GM18867 (cell line): ENCODE results near the gene PKNOX2.

ENCODE experiments used
- ATAC-seq: cut with Tn5 transposase; IDR thresholded peaks from one replicate; pipeline ENCODE4 v1.9.1; 2021; ENCODE audit warnings: mild to moderate bottlenecking, moderate library complexity; ENCODE audit not compliant: unreplicated experiment

The PKNOX2 gene

GRCh38 chr11:125332821-125333220, 168.3 kb downstream of the PKNOX2 start:
- ATAC-seq, result no peak

DNA sequence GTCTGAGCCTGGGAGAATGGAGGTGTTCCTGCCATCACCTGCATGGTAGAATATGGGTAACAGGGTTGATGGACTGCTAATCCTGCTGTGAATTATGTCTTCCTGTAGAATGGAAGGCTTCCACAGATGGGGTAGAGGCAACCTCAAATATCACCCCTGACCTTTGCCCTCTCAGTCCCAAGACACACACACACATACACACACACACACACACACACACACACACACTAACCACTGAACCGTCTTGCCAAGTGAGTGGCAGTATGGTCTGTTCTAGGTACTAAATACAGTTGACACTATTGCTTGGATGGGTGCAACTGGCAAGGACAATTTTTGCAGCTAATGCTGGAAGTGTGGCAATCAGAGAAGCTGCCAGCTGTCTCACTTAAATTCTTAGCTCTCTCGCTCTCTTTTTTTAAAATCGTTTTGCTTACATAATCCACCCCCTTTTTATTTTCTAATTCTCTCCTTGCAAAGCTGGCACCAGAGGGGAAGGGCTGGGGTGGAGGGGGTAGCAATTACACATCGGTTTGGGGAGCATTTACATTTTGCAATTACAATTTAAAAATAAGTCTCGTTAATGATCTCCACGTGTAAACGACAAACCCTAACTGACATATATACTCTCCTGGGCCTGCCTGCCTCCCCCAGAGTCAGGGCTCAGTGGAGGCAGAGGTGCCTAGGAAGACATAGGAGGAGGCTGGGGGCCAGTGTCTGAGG, 169.0 kb downstream of the PKNOX2 start:
- ATAC-seq, result no peak

- ATAC-seq, result no peak
Observed at GRCh38 chr11:125335106-125335505, 170.6 kb downstream of the PKNOX2 start.

GRCh38 chr11:125337836-125338834, 173.6 kb downstream of the PKNOX2 start:
- no peak for ATAC-seq

DNA sequence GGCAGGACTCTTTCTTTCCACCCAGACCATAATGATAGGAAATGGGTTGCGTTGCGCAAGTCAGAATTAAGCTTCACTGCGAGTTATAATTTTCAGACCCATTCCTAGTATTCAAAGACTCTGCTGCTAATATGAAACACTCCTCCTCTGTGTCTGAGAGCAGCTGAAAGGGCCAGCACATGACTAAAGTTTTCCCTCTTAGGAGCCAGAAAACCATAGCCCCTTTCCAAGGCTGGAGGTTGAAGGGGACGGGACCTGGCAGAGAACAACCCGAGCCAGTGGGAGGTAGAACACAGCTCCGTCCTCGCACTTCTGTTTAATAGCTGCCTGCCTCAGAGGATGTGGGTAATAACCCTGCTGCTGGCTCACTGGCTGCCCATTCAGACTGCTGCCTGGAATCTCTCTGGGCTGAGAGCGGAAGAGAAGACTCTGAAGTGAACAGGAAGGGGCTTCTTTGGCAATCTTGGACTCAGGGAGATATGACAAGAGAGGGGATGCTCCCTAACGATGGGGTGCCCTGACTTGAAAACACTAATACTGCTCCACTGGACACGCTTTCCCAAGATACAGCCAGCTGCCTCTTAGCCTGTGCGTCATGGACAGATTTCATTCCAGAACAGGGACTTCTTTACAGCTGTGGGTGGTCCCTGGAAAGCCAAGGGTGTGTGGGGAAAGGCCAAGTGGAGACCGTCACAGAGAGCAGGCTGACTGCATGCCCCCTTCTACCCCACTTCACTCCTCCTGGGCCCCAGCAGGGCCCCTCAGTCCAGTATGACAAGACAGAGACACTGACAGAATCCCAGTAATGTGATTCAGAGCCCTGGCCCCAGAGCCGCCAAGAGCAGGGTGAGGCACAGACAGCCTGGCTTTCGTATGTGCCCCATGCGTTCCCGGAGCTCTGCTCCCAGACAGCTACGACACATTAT, 174.6 kb downstream of the PKNOX2 start:
- ATAC-seq, result no peak

DNA sequence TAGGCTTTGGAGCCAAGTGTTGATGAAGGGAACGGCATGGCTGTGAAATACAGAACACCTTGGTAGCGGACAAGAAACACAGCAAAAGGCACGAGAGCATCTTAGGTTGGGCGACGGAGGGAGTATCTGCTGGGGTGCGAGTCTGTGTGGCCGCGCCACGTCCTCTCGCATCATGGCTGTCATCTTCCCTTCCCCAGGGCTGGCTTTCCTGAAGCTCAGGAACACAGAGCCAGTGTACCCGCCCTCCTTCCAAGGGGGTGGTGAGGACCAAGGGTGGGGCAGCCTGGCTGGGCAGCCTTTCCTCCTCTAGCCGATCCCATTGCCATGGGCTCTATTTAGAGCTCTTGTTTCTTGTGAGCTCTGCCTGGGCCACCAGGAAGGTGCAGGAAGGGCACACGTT, 177.1 kb downstream of the PKNOX2 start:
- no peak for ATAC-seq

DNA sequence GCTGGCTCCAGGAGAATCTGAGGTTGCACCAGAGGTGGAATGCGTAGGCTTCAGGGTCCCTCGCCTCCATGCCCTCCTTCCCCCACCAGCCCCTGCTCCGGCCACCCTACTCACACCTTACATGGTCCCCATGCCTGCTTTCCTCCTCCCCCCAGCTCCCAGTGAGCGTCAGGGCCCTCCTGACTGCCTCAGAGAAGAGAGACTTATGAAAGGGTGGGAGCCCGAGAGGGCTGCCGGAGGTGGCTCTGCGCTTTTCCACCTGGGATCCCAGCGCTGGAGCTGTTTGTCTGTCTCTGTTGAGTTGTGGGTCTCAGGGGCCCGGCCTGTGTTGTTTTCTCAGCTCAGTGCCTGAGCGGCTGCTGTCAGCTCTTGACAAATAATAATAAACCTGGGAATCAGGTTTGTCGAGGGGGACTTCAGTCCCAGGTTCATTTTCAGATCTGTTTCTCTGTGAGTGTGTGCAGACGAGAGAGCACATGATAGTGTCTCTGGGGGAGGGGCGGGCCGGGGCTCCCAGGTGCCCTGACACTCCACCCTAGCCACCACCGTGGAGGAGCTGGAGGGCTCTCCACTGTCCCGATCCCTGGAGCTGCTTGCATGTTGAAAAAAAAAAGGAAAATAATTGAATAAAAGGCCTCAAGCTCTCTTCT, 177.9 kb downstream of the PKNOX2 start:
- no peak for ATAC-seq

- ATAC-seq, result no peak
Observed at GRCh38 chr11:125343086-125343717, 178.7 kb downstream of the PKNOX2 start.

GRCh38 chr11:125343718-125344131, 179.2 kb downstream of the PKNOX2 start:
- no peak for ATAC-seq

GRCh38 chr11:125344846-125345420, 180.4 kb downstream of the PKNOX2 start:
- ATAC-seq, result no peak

DNA sequence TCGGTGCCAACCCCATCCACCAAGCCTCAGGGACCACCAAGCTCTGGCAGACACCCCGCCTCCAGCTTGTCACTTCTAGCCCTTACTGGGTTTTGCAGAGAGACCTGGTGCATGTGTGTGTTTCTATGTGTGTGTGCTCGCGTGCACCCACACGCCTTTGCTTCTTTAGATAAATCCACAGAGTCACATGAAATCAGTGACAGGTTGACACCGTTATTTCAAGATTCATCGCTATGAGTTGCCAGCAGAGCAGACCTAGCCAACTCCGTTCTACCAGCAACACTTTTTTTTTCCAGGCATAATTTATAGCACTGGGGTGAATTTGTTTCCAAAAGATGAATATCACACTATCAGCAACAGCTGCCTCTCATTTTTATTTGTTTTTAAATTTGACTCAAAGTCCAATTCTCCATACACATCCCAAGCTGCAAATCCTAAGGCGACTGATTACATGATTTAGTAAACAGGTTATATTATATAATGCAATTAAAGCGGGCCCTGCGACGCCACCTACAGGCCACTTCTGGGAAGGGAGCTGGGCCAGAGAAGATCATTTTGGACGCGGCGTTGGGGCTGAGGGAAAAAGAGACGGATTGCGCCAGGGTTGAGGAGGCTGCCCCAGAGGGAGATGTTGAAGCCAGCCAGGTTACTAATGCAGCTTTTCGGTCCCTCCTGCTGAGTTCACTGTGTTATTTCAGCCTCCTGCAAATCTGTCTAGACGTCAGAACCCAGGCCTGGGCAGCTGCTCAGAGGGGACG, 181.0 kb downstream of the PKNOX2 start:
- ATAC-seq, result peak; percentile 55

DNA sequence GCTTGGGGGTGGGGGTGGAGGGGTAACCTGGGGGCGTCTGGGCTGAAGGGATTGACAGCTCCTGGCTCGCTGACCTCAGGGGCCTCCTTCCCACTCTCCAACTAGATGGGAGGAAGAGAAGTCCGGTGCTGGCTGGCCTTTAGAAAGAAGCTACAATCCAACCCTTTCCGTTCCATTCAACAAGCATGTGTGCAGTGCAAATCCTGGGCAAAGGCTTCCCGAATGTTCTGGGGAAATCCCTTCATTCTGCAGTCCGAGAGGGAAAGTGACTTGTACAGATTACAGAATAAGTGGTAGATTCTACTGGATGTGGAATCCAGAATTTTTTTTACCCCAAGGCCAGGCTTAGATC, 181.6 kb downstream of the PKNOX2 start:
- ATAC-seq, result no peak

- no peak for ATAC-seq
Observed at GRCh38 chr11:125346565-125347260, 182.2 kb downstream of the PKNOX2 start.

GRCh38 chr11:125347261-125347585, 182.7 kb downstream of the PKNOX2 start:
- ATAC-seq, result no peak

DNA sequence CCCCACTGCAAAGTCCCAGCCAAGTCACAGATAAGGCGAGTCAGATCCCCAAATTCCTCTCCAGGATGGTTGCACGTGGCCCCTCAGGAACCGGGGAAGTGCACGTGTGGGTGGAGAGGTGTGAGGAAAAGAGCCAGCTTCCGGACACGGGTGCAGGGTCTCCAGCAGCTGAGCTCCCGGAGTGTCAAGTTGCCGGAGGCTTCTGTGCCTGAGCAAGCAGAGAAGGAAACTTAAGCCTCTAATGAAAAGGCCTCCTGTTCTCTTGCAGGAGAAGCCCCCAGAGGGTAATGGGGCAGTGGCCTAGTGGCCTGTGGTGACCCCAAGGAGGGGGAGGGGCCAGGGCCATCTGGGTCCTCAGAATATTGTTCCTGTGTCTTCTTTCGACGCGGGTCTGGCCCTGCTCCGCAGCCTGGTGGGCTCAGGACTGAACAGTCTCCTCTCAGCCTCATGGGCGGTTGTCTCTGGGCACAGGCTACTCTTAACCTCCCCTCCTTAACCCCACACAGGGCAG, 183.6 kb downstream of the PKNOX2 start:
- ATAC-seq, result no peak

DNA sequence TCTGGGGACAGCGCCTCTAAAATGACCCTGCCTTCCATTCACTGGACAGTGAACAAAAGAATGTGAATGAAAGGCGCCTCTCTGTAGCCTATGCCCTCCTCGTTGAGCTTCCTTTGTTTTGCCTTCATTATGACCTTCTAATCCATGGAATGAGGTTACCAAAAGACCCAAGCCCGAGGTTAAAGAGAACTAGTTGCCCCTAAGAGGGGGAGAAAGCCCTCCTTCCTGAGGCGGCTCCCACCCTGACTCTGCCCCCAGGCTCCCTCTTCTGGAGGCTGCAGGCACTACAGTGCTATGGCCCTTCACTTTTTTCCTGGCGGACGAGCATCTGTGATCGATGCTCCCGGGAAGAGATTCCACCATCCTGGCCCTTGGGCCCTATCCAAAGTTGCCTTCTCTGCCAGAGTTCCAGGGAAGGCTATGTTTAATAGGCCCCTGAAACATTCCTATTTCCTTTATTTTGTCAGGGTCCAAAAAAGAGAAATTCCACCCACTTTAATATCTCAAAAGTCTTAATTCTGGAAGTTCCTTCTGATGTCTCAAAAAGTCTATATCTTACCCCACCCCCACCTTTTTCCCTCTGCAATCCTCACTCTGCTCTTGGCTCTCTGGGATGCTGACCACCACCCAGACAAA, 184.2 kb downstream of the PKNOX2 start:
- ATAC-seq, result peak; percentile 58

- no peak for ATAC-seq
Observed at GRCh38 chr11:125350206-125351032, 185.9 kb downstream of the PKNOX2 start.
